OCI-LY3 (cell line): ENCODE data around the gene MAN1B1.

Source experiments
- H2AFZ ChIP-seq: fragments of 200-600, 300-600 bp; shearing (Covaris generic); 2 replicates; pipeline ENCODE4 v1.6.0; 2014; ENCODE audit warnings: antibody characterized with exemption, low read depth, low read length
- H3K27ac ChIP-seq: fragments of 200-600, 300-600 bp; sonication (generic); 2 replicates; pipeline ENCODE4 v1.5.1; 2014; ENCODE audit warnings: mild to moderate bottlenecking, low read length, moderate library complexity, mixed read lengths
- H3K27me3 ChIP-seq: fragments of 200-600, 300-600 bp; sonication (generic); 2 replicates; pipeline ENCODE4 v1.6.1; 2014; ENCODE audit warnings: low read depth, low read length, mixed read lengths
- H3K36me3 ChIP-seq: fragments of 200-600, 300-600 bp; sonication (generic); replicated peaks from 2 replicates; pipeline ENCODE3; 2014; ENCODE audit warnings: low read depth, low read length, mixed read lengths
- H3K4me1 ChIP-seq: fragments of 300-600, 200-600 bp; sonication (generic); 2 replicates; pipeline ENCODE4 v1.6.1; 2014; ENCODE audit warnings: low read length, mixed read lengths
- H3K4me2 ChIP-seq: fragments of 200-600, 300-600 bp; sonication (generic); 2 replicates; pipeline ENCODE4 v1.6.1; 2014; ENCODE audit warnings: low read length, mixed read lengths
- H3K4me3 ChIP-seq: fragments of 300-600, 200-600 bp; sonication (generic); 2 replicates; pipeline ENCODE4 v1.5.1; 2014; ENCODE audit warnings: antibody characterized with exemption, mild to moderate bottlenecking, low read length, moderate library complexity
- H3K79me2 ChIP-seq: fragments of 300-600, 200-600 bp; shearing (Covaris generic); 2 replicates; pipeline ENCODE4 v1.6.1; 2014; ENCODE audit warnings: mild to moderate bottlenecking, low read length, mixed read lengths
- H3K9ac ChIP-seq: fragments of 300-600, 200-600 bp; shearing (Covaris generic); 2 replicates; pipeline ENCODE4 v1.6.0; 2014; ENCODE audit warnings: mild to moderate bottlenecking, low read length, moderate library complexity
- H3K9me3 ChIP-seq: fragments of 200-600, 300-600 bp; shearing (Covaris generic); 2 replicates; pipeline ENCODE4 v1.6.1; 2014; ENCODE audit warnings: low read length, mixed read lengths; ENCODE audit not compliant: insufficient read depth
- H4K20me1 ChIP-seq: fragments of 200-600, 300-600 bp; sonication (generic); 2 replicates; pipeline ENCODE4 v1.6.1; 2016; ENCODE audit warnings: low read length, mixed read lengths; ENCODE audit not compliant: insufficient read depth
- CTCF ChIP-seq: fragments of 200-600, 300-600 bp; sonication (generic); IDR thresholded peaks from 2 replicates; pipeline ENCODE4 v1.5.1; 2014; ENCODE audit warnings: antibody characterized with exemption, low read length, low read depth
- EZH2phosphoT487 ChIP-seq: fragments of 200-600 bp; shearing (Covaris generic); IDR thresholded peaks from 2 replicates; pipeline ENCODE4 v1.6.1; 2018; ENCODE audit warnings: antibody characterized with exemption, mixed run types, low read depth

MAN1B1 gene

GRCh38 chr9:137063311-137064026 is 23.3 kb upstream of the MAN1B1 start:
- Histone ChIP-seq H3K36me3 (no peaks in the 10 kb centered on the region), H3K79me2 (peaks cover 4% of the 10 kb centered on the region; the same call in 1 of the 2 replicates), H3K27ac (no peak overlapping the region), H3K4me1 (peaks cover 7% of the 10 kb centered on the region), H3K27me3 (no peaks in the 10 kb centered on the region), H4K20me1 (peaks cover 15% of the 10 kb centered on the region), H3K4me3 (no peak overlapping the region), H3K4me2 (no peak overlapping the region), H2AFZ (no peak overlapping the region), H3K9ac (no peak overlapping the region), H3K9me3 (no peaks in the 10 kb centered on the region)
- TF ChIP-seq EZH2phosphoT487, result no peak
- no peak for TF ChIP-seq CTCF

DNA sequence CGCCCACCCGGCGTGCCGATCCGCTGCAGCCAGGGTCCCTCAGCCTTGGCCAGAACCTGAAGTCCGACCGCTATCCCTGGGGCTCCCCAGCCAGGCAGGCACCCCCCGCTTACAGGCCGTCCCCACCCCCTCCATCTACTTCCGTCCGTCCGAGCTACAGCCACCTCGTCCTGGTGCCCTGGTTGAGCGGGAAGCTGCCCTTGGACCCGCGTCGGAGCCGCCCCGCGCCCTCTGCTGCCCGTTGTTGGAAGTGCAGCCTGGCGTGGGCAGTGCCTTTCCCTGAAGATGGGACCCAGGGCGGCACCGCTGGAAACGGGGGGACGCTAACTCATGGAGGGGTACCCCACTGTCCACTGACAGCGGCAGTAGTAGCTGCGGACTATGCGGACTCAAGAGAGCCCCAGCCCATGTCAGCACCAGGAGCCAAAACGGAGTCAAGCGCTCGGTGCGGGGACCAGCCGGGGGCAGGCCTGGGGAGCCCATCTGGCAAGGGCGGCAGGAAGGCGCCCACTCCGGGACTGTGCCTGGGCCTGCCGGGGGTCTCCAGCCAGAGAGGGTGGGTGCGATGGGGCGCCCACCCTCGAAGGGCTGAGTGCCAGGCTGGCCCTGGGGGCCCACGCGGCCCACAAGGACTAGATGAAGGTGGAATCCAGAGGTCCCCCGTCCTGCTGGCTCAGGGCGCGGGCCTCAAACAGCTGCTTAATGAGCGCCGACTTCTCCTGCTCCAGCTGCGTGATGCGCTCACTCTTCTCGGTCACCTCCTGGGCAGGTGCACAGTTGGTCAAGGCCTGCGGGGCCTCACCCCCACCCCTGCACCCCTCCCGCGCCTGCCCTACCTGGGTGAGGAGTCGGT is 22.5 kb upstream of the MAN1B1 start:
- H3K4me3 ChIP-seq, result no peak overlapping the region
- H2AFZ ChIP-seq, result no peak overlapping the region
- TF ChIP-seq EZH2phosphoT487 (no peak), CTCF (peak; percentile 71)
- no peaks in the 10 kb centered on the region for H3K27me3 ChIP-seq
- H3K4me1 ChIP-seq, result peaks cover 14% of the 10 kb centered on the region
- no peaks in the 10 kb centered on the region for H3K36me3 ChIP-seq
- peaks cover 23% of the 10 kb centered on the region for H4K20me1 ChIP-seq
- no peak overlapping the region for H3K4me2 ChIP-seq
- no peaks in the 10 kb centered on the region for H3K9me3 ChIP-seq
- H3K27ac ChIP-seq, result no peak overlapping the region
- peaks cover 11% of the 10 kb centered on the region for H3K79me2 ChIP-seq
- no peak overlapping the region for H3K9ac ChIP-seq

GRCh38 chr9:137064880-137065164 is 22.0 kb upstream of the MAN1B1 start:
- Histone ChIP-seq H2AFZ (no peak overlapping the region), H3K9me3 (no peaks in the 10 kb centered on the region), H3K4me2 (no peak overlapping the region), H3K36me3 (no peaks in the 10 kb centered on the region), H3K4me1 (peaks cover 16% of the 10 kb centered on the region), H3K4me3 (no peak overlapping the region), H3K79me2 (peaks cover 15% of the 10 kb centered on the region), H3K9ac (no peak overlapping the region), H4K20me1 (peaks cover 26% of the 10 kb centered on the region), H3K27me3 (no peaks in the 10 kb centered on the region), H3K27ac (no peak overlapping the region)
- TF ChIP-seq CTCF (no peak), EZH2phosphoT487 (no peak)

GRCh38 chr9:137065336-137065967 is 21.3 kb upstream of the MAN1B1 start:
- no peak overlapping the region for H3K4me3 ChIP-seq
- no peak overlapping the region for H3K4me2 ChIP-seq
- no peak overlapping the region for H3K27ac ChIP-seq
- peaks cover 16% of the 10 kb centered on the region for H3K4me1 ChIP-seq
- no peaks in the 10 kb centered on the region for H3K36me3 ChIP-seq
- H3K9ac ChIP-seq, result no peak overlapping the region
- no peaks in the 10 kb centered on the region for H3K9me3 ChIP-seq
- H2AFZ ChIP-seq, result no peak overlapping the region
- H4K20me1 ChIP-seq, result peaks cover 26% of the 10 kb centered on the region
- peaks cover 15% of the 10 kb centered on the region for H3K79me2 ChIP-seq
- TF ChIP-seq EZH2phosphoT487, result no peak
- TF ChIP-seq CTCF, result no peak
- no peaks in the 10 kb centered on the region for H3K27me3 ChIP-seq
